ENCODE results near the gene DEFB108B. TPM values are rescaled to one million over a fixed set of nuclear protein-coding genes. Genes with fewer than 3 reads are reported as not detected.

Gene DEFB108B, protein sequence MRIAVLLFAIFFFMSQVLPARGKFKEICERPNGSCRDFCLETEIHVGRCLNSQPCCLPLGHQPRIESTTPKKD
- not detected in 2 replicates for total RNA-seq

DNA sequence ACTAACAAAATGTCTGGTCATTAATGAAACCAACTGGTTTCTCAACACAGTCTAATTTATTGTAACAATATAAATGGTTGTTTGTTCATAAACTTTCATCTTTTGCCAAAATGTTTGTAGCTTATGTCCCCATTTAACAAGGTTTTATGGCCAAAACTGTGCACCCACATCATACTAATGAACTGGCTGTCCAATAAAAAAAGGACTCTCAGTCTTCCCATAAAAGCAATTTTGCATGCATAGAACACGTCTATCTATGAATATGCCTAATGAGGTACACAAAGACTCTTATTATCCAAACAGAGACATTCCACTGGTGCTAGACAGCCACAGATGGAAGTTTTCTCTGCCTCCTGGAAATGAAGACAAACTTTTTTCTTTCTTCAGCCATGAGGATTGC, at the start of gene DEFB108B:
Gene DEFB108B, plus strand, starts transcription at position 390 of the 400 bp plus-strand sequence. Its CDS starts 0 bp downstream, at position 390.

DNA sequence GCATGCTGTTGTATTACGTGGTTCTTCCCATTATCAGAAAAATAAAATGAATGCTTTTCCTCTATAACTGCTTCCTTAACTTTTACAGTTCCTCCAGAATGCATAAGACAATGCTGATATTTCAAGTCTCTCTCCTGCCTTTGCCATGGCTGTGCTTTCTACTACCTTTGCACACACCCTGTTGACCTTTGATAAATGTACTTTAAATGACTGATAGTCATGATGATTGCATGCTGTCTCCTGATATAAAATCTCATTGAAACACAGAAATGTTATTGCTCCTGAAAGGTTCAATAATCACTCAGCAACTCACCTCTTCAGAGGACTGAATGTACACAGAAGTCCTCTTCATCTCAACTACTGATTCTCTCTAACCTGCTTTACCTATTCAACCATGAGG, 45.1 kb downstream of the DEFB108B start, which contains the start of gene DEFB131B:
Gene DEFB131B, plus strand, starts transcription at position 395 of the 400 bp plus-strand sequence. Its CDS starts 0 bp downstream, at position 395.

Other genes starting within 250 kb of the DEFB108B start
- gene DEFB131B, start 45.3 kb downstream of the DEFB108B start, total RNA-seq = not detected in 2 replicates
- gene XNDC1N, start 95.4 kb downstream of the DEFB108B start, total RNA-seq = 4.4 and 4.7 TPM in 2 replicates
- 38.8 and 40.7 TPM in 2 replicates for gene RNF121, start 95.8 kb downstream of the DEFB108B start, total RNA-seq
- gene IL18BP, start 165.7 kb downstream of the DEFB108B start, total RNA-seq = 1.5 and 2.8 TPM in 2 replicates
- 117 and 205 TPM in 2 replicates for gene NUMA1, start 247.3 kb downstream of the DEFB108B start, total RNA-seq
- gene LRRC51, start 247.7 kb downstream of the DEFB108B start, total RNA-seq = 3.4 and 4.1 TPM in 2 replicates